ENCODE measurements around the gene IGFN1. TPM values are rescaled to one million over a fixed set of nuclear protein-coding genes. Genes with fewer than 3 reads are reported as not detected.

The IGFN1 gene
- polyA plus RNA-seq, 4 donors = under 0.01 to 0.50 (median 0.01) TPM; not detected in 1

DNA sequence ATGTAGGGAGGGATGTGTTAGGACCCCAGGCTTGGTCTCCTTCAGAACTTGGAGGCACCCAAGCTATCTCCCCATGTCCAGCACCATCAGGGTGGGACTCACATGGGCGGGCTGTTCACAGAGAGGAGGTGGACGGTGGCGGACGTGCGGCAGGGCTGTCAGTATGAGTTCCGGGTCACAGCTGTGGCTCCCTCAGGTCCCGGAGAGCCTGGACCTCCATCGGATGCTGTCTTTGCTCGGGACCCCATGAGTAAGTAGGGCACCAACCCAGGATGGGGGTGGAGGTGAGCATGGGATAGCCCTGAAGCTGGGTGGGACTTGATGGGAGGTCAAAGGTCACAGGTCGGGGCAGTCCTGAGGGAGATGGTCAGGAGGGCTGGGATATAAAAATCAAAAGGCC, 27.8 kb downstream of the IGFN1 start:
- H3K27me3 ChIP-seq (ENCODE audit: control insufficient read depth in 3 of 3, insufficient read depth in 3 of 3, low read length in 3 of 3) = peaks cover 0 to 3% (median 2%) of the 10 kb centered on the region in 3 donors
- no peak for FAIRE-seq
- no peak for DNase-seq
- H3K4me3 ChIP-seq (ENCODE audit: low read depth in 1 of 3, low read length in 3 of 3) = no peak overlapping the region
- H3K4me1 ChIP-seq (ENCODE audit: control insufficient read depth in 3 of 3, insufficient read depth in 2 of 3, low read depth in 1 of 3, low read length in 2 of 3) = peaks cover 0 to 3% (median 0%) of the 10 kb centered on the region in 3 donors
- no peaks in the 10 kb centered on the region for H3K9me3 ChIP-seq (ENCODE audit: control insufficient read depth in 2 of 2, insufficient read depth in 1 of 2, low read depth in 1 of 2, low read length in 1 of 2)
- H3K36me3 ChIP-seq (ENCODE audit: control insufficient read depth in 3 of 3, insufficient read depth in 2 of 3, low read depth in 1 of 3, low read length in 3 of 3) = no peaks in the 10 kb centered on the region
- 77 to 88% (median 84%) methylated on average over 10 of the region's 10 CpGs for WGBS, 3 donors
- H3K27ac ChIP-seq (ENCODE audit: low read depth in 1 of 3, low read length in 2 of 3) = no peak overlapping the region

DNA sequence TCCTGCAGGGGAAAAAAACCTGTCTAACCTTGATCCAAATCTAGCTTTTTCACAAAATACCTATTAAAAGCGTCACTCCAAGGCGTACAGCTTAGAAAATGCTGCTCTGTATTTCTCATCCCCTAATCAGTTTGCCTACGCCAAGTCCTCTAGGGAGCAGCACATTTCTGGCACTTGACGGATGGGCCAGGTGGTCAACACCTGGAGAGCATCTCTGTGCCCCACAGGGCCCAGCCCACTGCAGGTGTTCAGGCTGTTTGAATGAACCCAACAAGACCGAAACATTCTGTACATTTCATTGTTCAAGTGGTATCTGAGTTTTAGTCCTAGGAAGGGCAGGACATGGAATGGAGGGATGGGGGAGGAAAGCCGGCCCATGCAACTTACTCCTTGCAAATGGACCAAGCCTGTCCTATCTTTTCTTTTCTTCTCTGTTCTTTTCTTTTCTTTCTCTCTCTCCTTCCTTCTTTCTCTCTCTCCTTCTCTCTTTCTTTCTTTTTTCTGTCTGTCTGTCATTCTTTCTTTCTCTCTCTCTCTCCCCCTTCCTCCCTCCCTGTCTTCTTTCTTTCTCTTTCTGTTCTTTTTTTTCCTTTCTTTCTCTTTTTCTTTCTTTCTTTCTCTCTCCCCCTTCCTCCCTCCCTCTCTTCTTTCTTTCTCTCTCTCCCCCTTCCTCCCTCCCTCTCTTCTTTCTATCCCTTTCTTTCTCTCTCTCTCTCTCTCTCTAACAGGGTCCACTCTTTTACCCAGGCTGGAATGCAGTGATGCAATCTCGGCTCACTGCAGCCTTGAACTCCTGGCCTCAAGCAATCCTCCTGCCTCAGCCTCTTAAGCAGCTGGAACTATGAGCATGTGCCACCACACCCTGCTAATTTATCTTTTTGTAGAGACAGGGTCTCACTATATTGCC, 29.1 kb downstream of the IGFN1 start:
- Histone ChIP-seq H3K27me3 (ENCODE audit: control insufficient read depth in 3 of 3, insufficient read depth in 3 of 3, low read length in 3 of 3) (peaks cover 0 to 2% (median 0%) of the 10 kb centered on the region in 3 donors), H3K4me1 (ENCODE audit: control insufficient read depth in 3 of 3, insufficient read depth in 2 of 3, low read depth in 1 of 3, low read length in 2 of 3) (peaks cover 0 to 3% (median 0%) of the 10 kb centered on the region in 3 donors), H3K4me3 (ENCODE audit: low read depth in 1 of 3, low read length in 3 of 3) (no peak overlapping the region), H3K36me3 (ENCODE audit: control insufficient read depth in 3 of 3, insufficient read depth in 2 of 3, low read depth in 1 of 3, low read length in 3 of 3) (no peaks in the 10 kb centered on the region), H3K27ac (ENCODE audit: low read depth in 1 of 3, low read length in 2 of 3) (no peak overlapping the region), H3K9me3 (ENCODE audit: control insufficient read depth in 2 of 2, insufficient read depth in 1 of 2, low read depth in 1 of 2, low read length in 1 of 2) (no peaks in the 10 kb centered on the region)
- DNase-seq = no peak
- no peak for FAIRE-seq
- WGBS, 3 donors = 85 to 92% (median 89%) methylated on average over 7 of the region's 7 CpGs

DNA sequence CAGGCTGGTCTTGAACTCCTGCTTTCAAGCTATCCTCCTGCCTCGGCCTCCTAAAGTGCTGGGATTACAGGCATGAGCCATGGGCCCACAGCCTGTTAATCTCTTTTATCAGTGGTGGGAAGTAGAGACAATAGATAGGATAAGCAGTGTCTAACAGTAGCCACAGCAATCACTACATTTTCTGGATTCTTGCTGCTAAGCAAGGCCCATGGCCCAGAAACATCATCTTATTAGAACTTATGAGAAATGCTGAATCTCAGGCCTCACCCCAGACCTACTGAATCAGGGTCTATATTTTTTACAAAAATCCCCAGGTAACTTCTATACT, 29.7 kb downstream of the IGFN1 start:
- Histone ChIP-seq H3K4me3 (ENCODE audit: low read depth in 1 of 3, low read length in 3 of 3) (no peak overlapping the region), H3K27ac (ENCODE audit: low read depth in 1 of 3, low read length in 2 of 3) (no peak overlapping the region), H3K36me3 (ENCODE audit: control insufficient read depth in 3 of 3, insufficient read depth in 2 of 3, low read depth in 1 of 3, low read length in 3 of 3) (no peaks in the 10 kb centered on the region), H3K27me3 (ENCODE audit: control insufficient read depth in 3 of 3, insufficient read depth in 3 of 3, low read length in 3 of 3) (peaks cover 0 to 2% (median 0%) of the 10 kb centered on the region in 3 donors), H3K9me3 (ENCODE audit: control insufficient read depth in 2 of 2, insufficient read depth in 1 of 2, low read depth in 1 of 2, low read length in 1 of 2) (no peaks in the 10 kb centered on the region), H3K4me1 (ENCODE audit: control insufficient read depth in 3 of 3, insufficient read depth in 2 of 3, low read depth in 1 of 3, low read length in 2 of 3) (peaks cover 0 to 3% (median 0%) of the 10 kb centered on the region in 3 donors)
- FAIRE-seq = no peak
- 88 to 93% (median 91%) methylated on average over 1 of the region's 1 CpG for WGBS, 3 donors
- DNase-seq = no peak

DNA sequence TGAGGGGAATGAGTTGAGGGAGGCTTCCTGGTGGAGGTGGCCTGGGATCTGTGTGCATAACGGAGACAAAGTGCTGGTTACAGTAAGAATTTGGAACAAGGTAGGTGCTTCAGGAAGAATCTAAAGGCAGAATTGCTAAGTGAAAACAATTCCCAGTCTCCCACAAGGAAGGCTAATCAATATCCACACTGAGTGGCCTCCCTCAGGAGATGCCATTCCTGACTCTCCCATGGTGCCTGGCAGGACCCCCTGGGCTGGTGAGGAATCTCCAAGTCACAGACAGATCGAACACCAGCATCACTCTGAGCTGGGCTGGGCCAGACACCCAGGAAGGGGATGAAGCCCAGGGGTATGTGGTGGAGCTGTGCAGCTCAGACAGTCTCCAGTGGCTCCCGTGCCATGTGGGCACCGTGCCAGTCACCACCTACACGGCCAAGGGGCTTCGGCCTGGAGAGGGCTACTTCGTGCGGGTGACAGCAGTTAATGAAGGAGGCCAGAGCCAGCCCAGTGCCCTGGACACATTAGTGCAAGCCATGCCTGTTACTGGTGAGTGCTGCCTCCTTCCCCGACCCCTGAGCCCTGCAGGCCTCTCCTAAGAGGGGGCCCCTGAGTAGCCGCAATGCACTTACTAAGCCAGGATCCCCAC, 30.7 kb downstream of the IGFN1 start:
- DNase-seq = no peak
- H3K36me3 ChIP-seq (ENCODE audit: control insufficient read depth in 3 of 3, insufficient read depth in 2 of 3, low read depth in 1 of 3, low read length in 3 of 3) = no peaks in the 10 kb centered on the region
- H3K27me3 ChIP-seq (ENCODE audit: control insufficient read depth in 3 of 3, insufficient read depth in 3 of 3, low read length in 3 of 3) = no peaks in the 10 kb centered on the region
- no peak for FAIRE-seq
- H3K4me1 ChIP-seq (ENCODE audit: control insufficient read depth in 3 of 3, insufficient read depth in 2 of 3, low read depth in 1 of 3, low read length in 2 of 3) = peaks cover 0 to 3% (median 0%) of the 10 kb centered on the region in 3 donors
- no peaks in the 10 kb centered on the region for H3K9me3 ChIP-seq (ENCODE audit: control insufficient read depth in 2 of 2, insufficient read depth in 1 of 2, low read depth in 1 of 2, low read length in 1 of 2)
- H3K4me3 ChIP-seq (ENCODE audit: low read depth in 1 of 3, low read length in 3 of 3) = no peak overlapping the region
- 88 to 94% (median 91%) methylated on average over 10 of the region's 10 CpGs for WGBS, 3 donors
- H3K27ac ChIP-seq (ENCODE audit: low read depth in 1 of 3, low read length in 2 of 3) = no peak overlapping the region

DNA sequence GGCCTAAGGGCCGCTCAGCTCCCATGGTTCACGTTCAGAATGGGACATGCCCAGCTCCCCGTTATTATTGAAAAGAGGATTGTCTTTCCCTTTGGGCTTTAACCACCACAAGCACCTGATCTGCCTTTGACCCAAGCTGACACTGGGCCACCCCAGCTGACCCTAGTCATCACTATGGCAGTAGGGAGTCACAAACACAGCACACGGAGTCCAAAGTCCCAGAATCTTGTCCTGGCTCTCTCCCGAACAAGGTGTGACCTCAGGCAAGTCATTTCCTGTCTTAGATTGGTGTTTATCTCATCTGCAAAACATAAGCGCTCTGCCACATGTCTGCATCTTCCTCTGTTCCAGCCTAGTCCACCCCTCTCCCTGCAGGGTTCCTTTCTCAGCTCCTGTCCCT, 31.5 kb downstream of the IGFN1 start:
- no peak for FAIRE-seq

DNA sequence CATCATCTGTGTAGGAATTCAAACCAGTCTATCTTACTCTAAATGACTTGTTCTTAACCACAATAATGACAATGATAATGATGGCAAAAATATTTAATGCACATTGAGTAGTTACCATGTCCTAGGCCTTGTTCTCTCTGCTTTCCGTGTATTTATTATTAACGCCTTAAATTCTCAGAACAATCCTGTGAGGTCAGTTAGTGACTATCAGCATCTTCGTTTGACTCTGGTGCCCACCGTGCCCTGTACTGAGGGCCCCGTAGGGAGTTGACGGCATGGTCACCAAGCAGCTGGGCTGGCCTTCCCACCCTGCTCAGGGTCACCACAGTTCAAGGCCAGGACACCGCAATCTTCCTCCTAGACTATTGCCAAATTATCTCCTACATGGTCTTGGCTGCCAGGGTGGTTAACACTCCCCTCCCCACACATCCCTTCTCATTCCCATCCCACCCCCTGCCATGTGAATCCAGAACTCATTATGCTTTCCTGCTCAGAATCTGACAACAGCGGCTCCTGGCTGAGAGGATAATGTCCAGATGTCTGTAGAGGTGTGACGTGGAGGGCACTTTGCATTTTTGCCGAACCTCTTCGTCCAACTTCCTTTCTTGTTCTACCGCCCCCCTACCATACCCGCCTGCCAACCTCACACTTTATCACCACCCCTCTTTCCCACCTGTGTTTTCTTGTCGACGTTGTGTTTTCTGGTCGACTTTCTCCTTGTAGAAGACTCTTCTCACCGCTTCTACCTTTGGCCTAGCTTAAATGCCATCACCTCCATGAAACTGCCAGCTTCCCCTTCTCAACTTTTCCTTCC, 33.4 kb downstream of the IGFN1 start:
- no peak overlapping the region for H3K4me3 ChIP-seq (ENCODE audit: low read depth in 1 of 3, low read length in 3 of 3)
- H3K9me3 ChIP-seq (ENCODE audit: control insufficient read depth in 2 of 2, insufficient read depth in 1 of 2, low read depth in 1 of 2, low read length in 1 of 2) = no peaks in the 10 kb centered on the region
- no peak overlapping the region for H3K27ac ChIP-seq (ENCODE audit: low read depth in 1 of 3, low read length in 2 of 3)
- FAIRE-seq (no peak), DNase-seq (no peak)
- WGBS, 3 donors = 88 to 91% (median 90%) methylated on average over 16 of the region's 17 CpGs
- H3K4me1 ChIP-seq (ENCODE audit: control insufficient read depth in 3 of 3, insufficient read depth in 2 of 3, low read depth in 1 of 3, low read length in 2 of 3) = peaks cover 0 to 3% (median 0%) of the 10 kb centered on the region in 3 donors
- H3K36me3 ChIP-seq (ENCODE audit: control insufficient read depth in 3 of 3, insufficient read depth in 2 of 3, low read depth in 1 of 3, low read length in 3 of 3) = no peaks in the 10 kb centered on the region
- H3K27me3 ChIP-seq (ENCODE audit: control insufficient read depth in 3 of 3, insufficient read depth in 3 of 3, low read length in 3 of 3) = no peaks in the 10 kb centered on the region

More for the DNA sequence above, 31.5 kb downstream of the IGFN1 start:
- WGBS, 3 donors = 33 to 75% (median 54%) methylated on average over 6 of the region's 6 CpGs
- no peak overlapping the region for H3K4me3 ChIP-seq (ENCODE audit: low read depth in 1 of 3, low read length in 3 of 3)
- no peaks in the 10 kb centered on the region for H3K27me3 ChIP-seq (ENCODE audit: control insufficient read depth in 3 of 3, insufficient read depth in 3 of 3, low read length in 3 of 3)
- no peaks in the 10 kb centered on the region for H3K9me3 ChIP-seq (ENCODE audit: control insufficient read depth in 2 of 2, insufficient read depth in 1 of 2, low read depth in 1 of 2, low read length in 1 of 2)
- DNase-seq = peak; percentile 47 to 92
- peaks cover 0 to 3% (median 0%) of the 10 kb centered on the region in 3 donors for H3K4me1 ChIP-seq (ENCODE audit: control insufficient read depth in 3 of 3, insufficient read depth in 2 of 3, low read depth in 1 of 3, low read length in 2 of 3)
- peak overlapping the region in 2 of 3 donors; percentile 8 to 62 for H3K27ac ChIP-seq (ENCODE audit: low read depth in 1 of 3, low read length in 2 of 3)
- no peaks in the 10 kb centered on the region for H3K36me3 ChIP-seq (ENCODE audit: control insufficient read depth in 3 of 3, insufficient read depth in 2 of 3, low read depth in 1 of 3, low read length in 3 of 3)

DNA sequence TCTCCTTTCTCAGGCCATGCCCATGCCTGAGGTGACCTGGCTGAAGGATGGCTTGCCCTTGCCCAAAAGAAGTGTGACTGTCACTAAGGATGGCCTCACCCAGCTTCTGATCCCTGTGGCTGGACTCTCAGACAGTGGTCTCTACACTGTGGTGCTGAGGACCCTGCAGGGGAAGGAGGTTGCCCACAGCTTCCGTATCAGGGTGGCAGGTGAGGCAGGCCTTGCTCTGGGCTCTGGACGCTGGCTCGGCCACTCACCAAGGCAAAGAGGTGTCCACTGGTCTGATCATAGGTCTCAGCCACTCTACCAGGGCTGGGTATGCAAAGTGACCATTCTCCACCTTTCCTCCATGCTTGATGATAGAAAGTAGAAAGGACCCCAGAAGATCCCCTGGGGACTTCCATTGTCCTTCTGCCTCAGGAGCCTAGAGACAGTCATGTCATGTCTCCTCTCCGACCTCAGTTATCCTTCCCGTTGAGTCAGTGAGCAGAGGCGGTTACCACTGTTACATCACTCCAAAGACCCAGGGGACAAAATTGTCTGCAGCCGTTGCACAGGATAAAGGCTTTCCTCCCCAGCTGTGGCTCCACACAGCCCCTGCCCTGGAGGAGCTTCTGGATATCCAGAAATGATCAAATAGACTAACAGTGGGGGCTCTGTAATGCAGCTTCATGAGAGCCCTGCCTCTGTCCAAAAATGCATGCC, 34.2 kb downstream of the IGFN1 start:
- Histone ChIP-seq H3K27ac (ENCODE audit: low read depth in 1 of 3, low read length in 2 of 3) (no peak overlapping the region), H3K9me3 (ENCODE audit: control insufficient read depth in 2 of 2, insufficient read depth in 1 of 2, low read depth in 1 of 2, low read length in 1 of 2) (no peaks in the 10 kb centered on the region), H3K36me3 (ENCODE audit: control insufficient read depth in 3 of 3, insufficient read depth in 2 of 3, low read depth in 1 of 3, low read length in 3 of 3) (no peaks in the 10 kb centered on the region), H3K27me3 (ENCODE audit: control insufficient read depth in 3 of 3, insufficient read depth in 3 of 3, low read length in 3 of 3) (no peaks in the 10 kb centered on the region), H3K4me1 (ENCODE audit: control insufficient read depth in 3 of 3, insufficient read depth in 2 of 3, low read depth in 1 of 3, low read length in 2 of 3) (peaks cover 0 to 3% (median 0%) of the 10 kb centered on the region in 3 donors), H3K4me3 (ENCODE audit: low read depth in 1 of 3, low read length in 3 of 3) (no peak overlapping the region)
- WGBS, 3 donors = 70 to 76% (median 74%) methylated on average over 7 of the region's 7 CpGs
- DNase-seq = no peak
- no peak for FAIRE-seq

DNA sequence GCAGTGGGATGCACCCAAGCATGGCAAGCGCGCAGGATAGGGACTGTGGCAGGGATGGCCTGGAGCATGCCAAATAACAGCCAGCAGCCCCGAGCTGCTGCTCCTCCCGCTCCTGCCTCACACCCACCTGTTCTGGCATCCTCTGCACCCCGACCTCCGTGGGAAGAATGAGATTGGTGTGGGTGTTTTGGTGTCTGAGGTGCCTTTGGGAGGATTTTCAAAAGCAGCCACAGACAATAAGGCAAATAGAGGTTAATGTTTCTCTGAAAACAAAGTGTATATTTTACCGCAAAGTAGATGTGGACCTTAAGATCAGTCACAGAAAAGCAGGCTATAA, 35.5 kb downstream of the IGFN1 start:
- no peak overlapping the region for H3K27ac ChIP-seq (ENCODE audit: low read depth in 1 of 3, low read length in 2 of 3)
- WGBS, 3 donors = 60 to 68% (median 60%) methylated on average over 7 of the region's 7 CpGs

More for the DNA sequence above, 35.5 kb downstream of the IGFN1 start:
- Histone ChIP-seq H3K27me3 (ENCODE audit: control insufficient read depth in 3 of 3, insufficient read depth in 3 of 3, low read length in 3 of 3) (no peaks in the 10 kb centered on the region), H3K4me1 (ENCODE audit: control insufficient read depth in 3 of 3, insufficient read depth in 2 of 3, low read depth in 1 of 3, low read length in 2 of 3) (peaks cover 0 to 3% (median 0%) of the 10 kb centered on the region in 3 donors), H3K36me3 (ENCODE audit: control insufficient read depth in 3 of 3, insufficient read depth in 2 of 3, low read depth in 1 of 3, low read length in 3 of 3) (no peaks in the 10 kb centered on the region), H3K9me3 (ENCODE audit: control insufficient read depth in 2 of 2, insufficient read depth in 1 of 2, low read depth in 1 of 2, low read length in 1 of 2) (no peaks in the 10 kb centered on the region), H3K4me3 (ENCODE audit: low read depth in 1 of 3, low read length in 3 of 3) (no peak overlapping the region)
- DNase-seq (no peak), FAIRE-seq (no peak)

Data from small intestine (tissue), 7 donors.